Measurements from ENCODE around the gene SLC23A2. TPM values are rescaled to one million over a fixed set of nuclear protein-coding genes. Genes with fewer than 3 reads are reported as not detected.
"Not testable (repeated sequence)": the region's sequence is repeated elsewhere in the genome, so short reads cannot be mapped to it uniquely, and the experiment has no call there.

Gene SLC23A2
- total RNA-seq, 2 experiments from 2014 or later, result 18.1 to 20.6 TPM

DNA sequence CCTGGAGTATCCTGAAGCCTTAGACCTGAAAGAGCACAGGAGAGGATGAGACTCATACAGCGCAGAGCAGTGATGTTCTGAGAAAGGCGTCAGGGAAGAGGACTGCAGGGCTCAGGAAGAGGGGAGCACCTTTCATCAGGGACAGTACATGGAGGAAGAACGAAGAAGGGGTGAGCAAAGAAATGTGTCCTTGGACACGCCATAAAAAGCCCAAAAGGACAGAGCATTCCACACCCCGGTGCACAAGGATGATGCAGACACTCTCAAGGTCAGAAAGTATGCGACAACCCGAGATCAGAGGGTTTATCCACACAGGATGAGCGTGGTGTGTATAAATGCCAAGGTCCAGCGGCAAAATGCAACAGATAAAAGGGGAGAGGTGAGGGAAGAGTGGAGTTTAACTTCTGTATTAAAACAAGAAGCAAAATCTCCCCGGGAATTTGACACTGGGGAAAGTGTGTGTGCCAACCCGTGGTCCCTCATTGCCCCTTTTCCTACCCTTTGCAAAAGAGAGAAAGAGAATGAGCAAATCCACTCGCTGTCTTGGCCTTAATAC, 64.4 kb downstream of the SLC23A2 start:
- H3K27ac Mint-ChIP-seq, result no peak overlapping the region
- ChIA-PET POLR2A (no interaction called here), CTCF (no interaction called here)
- peaks cover 3% of the 10 kb centered on the region for H3K36me3 Mint-ChIP-seq (ENCODE audit: low read depth)
- H3K4me1 Mint-ChIP-seq, result peaks cover 1% of the 10 kb centered on the region
- DNase-seq, result no peak
- H3K9me3 Mint-ChIP-seq, result no peaks in the 10 kb centered on the region
- no peaks in the 10 kb centered on the region for H3K27me3 Mint-ChIP-seq
- no peak overlapping the region for H3K4me3 Mint-ChIP-seq

DNA sequence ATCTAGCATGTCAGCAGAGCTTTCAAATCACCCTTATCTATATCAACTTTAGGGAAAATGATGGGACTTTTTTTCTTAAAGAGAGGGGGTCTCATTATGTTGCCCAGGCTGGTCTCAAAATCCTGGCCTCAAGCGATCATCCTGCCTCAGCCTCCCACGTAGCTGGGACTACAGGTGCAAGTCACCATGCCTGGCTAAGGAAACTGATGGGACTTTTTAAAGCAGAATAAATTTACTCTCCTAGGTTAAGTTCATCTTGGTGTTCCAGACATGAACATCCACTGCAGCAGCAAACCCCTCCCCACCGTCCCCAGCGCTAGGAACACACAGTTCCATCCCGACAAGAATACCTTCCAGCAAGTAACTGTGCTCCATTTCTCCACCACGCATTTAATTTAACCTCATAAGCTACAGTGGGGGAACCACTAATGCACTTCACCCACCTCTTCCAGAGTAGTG, 64.9 kb downstream of the SLC23A2 start:
- CTCF ChIA-PET, result no interaction called here

DNA sequence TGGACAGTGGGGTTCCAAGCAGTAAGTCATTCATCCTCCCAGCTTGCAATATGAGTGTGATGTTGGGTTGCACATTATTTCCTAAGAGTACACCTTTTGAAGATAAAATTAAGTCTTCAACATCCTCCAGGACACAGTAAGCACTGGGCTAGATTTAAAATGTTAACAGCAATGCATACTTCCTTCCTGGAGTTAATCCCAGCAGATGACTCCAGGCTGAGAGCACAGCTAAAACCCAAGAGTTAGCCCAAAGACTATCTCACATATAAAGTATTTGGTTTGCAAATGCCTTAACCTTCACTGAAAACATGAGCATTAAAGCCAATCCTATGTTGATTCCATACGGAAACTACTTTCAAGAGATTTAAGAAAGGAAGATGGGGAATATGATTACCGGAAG, 69.2 kb downstream of the SLC23A2 start:
- Mint-ChIP-seq H3K9me3 (no peaks in the 10 kb centered on the region), H3K27ac (no peak overlapping the region), H3K4me3 (no peak overlapping the region), H3K27me3 (no peaks in the 10 kb centered on the region), H3K4me1 (peaks cover 8% of the 10 kb centered on the region), H3K36me3 (ENCODE audit: low read depth) (peaks cover 16% of the 10 kb centered on the region)
- no peak for DNase-seq
- POLR2A ChIA-PET, result no interaction called here
- CTCF ChIA-PET, result interaction anchor here (0.6 kb wide), 1 partner anchor 20 kb away, joined by 3 read pairs; no protein-coding TSS in a partner anchor

More for the DNA sequence above, 64.9 kb downstream of the SLC23A2 start:
- Mint-ChIP-seq H3K27me3 (no peaks in the 10 kb centered on the region), H3K9me3 (no peaks in the 10 kb centered on the region), H3K27ac (no peak overlapping the region), H3K4me1 (no peaks in the 10 kb centered on the region), H3K36me3 (ENCODE audit: low read depth) (peaks cover 6% of the 10 kb centered on the region), H3K4me3 (no peak overlapping the region)
- no peak for DNase-seq
- POLR2A ChIA-PET, result no interaction called here

DNA sequence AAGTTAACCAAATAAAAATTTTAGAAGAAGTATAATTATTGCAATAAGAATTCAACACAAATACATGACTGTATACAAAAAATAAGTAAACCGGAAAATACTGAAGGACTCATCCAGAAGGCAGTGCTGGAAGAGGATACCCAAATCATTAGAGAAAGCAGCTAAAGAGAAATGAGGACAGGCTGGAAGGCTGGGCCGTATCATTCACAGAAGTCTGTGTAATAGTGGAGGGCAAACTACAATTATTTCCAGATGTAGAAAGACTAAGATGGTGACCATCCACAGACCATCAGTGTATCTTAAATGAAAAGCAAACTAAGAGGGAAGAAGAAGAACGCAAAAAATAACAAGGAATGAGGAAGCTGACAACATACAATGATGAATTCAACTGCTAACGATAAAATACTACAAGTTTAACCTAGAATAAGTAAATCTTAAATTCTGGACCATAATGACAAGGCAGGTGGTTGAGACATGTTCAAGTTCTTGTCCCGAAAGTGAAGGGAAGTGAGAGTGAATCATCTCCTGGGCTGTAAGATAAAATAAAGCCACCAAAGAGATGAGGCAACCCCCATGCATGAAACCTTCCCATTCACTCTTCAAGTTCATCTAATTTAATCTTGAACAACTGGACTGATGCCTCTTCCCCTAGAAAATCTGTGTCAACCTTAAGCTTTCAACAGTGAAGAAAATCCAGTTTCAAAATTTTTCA, 71.5 kb downstream of the SLC23A2 start:
- ChIA-PET POLR2A (no interaction called here), CTCF (interaction anchor here (0.8 kb wide), 1 partner anchor 159 kb away, joined by 3 read pairs; no protein-coding TSS in a partner anchor)
- no peak overlapping the region for H3K27ac Mint-ChIP-seq
- no peaks in the 10 kb centered on the region for H3K9me3 Mint-ChIP-seq
- H3K36me3 Mint-ChIP-seq (ENCODE audit: low read depth), result peaks cover 21% of the 10 kb centered on the region
- H3K4me3 Mint-ChIP-seq, result no peak overlapping the region
- no peaks in the 10 kb centered on the region for H3K27me3 Mint-ChIP-seq
- no peak for DNase-seq
- peaks cover 13% of the 10 kb centered on the region for H3K4me1 Mint-ChIP-seq

DNA sequence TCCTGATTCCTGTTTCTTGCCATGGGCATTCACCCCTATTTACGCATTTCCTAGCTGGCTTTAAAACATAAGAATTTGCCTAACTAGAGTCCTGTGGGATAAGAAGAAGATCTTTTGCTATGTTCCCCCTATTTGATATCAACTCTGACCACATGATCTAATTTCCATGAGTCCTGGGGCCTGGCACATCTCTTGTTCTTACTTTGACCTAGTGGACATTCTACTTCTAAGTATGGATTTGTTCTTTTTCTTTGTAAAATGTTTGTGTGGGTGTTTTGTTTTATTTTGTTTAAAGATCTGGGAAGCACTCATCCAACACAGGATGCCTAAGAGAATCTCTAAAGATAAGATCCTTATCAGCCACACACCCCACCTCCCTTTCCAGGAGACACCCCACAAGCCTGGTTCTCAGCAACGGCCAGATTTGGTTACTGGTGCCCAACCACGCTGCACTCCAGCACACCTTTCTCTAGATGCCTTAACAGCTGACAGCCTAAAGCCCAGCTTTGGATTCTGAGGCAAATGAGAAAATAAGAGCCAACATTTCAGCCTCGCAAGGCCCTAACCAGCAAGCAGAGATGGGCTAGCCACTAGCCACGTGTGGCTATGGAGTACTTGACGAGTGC, 74.7 kb downstream of the SLC23A2 start:
- CTCF ChIA-PET, result no interaction called here
- H3K9me3 Mint-ChIP-seq, result no peaks in the 10 kb centered on the region
- H3K27me3 Mint-ChIP-seq, result no peaks in the 10 kb centered on the region
- no peak overlapping the region for H3K27ac Mint-ChIP-seq
- POLR2A ChIA-PET, result interaction anchor here (0.6 kb wide), 1 partner anchor 49 kb away, joined by 4 read pairs; no protein-coding TSS in a partner anchor
- H3K4me1 Mint-ChIP-seq, result peaks cover 13% of the 10 kb centered on the region
- no peak for DNase-seq
- peaks cover 15% of the 10 kb centered on the region for H3K36me3 Mint-ChIP-seq (ENCODE audit: low read depth)
- no peak overlapping the region for H3K4me3 Mint-ChIP-seq

DNA sequence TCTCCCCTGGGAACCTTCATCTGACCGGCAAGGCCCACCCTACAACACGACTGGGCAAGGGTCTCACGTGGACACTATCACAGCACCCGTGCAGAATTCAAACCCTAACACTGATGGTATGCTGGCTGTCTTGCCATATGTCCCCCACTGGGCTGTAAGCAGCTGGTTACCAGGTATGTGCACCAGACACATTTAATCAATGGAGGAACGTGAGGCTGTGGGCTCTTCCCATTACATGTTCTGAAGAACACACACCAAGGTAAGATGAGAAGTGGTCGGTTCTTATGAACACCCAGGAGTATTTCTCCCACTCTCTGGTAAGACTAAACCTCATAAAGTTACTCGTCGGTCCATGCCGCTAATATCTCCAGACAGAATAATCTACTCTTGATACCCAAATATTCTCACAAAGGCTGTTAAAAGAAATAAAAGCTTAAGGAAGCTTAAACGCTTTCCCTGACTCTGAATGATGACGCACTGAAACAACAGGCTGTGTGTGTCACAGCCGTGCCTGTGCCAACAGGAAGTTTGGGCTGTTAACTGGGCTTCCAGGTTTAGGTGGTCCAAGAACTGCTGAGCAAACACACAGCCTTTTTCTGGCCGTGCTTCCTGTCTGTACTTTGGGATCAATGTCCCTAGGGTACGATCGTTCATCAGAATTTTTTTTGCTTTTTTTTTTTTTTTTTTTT, 75.3 kb downstream of the SLC23A2 start:
- Mint-ChIP-seq H3K4me3 (no peak overlapping the region), H3K36me3 (ENCODE audit: low read depth) (peaks cover 15% of the 10 kb centered on the region), H3K27ac (no peak overlapping the region), H3K9me3 (no peaks in the 10 kb centered on the region), H3K27me3 (no peaks in the 10 kb centered on the region), H3K4me1 (peaks cover 13% of the 10 kb centered on the region)
- ChIA-PET POLR2A (interaction anchor here (0.6 kb wide), 1 partner anchor 49 kb away, joined by 4 read pairs; no protein-coding TSS in a partner anchor), CTCF (interaction anchor here (0.6 kb wide), 1 partner anchor 232 kb away, joined by 3 read pairs; no protein-coding TSS in a partner anchor)
- DNase-seq, result no peak

DNA sequence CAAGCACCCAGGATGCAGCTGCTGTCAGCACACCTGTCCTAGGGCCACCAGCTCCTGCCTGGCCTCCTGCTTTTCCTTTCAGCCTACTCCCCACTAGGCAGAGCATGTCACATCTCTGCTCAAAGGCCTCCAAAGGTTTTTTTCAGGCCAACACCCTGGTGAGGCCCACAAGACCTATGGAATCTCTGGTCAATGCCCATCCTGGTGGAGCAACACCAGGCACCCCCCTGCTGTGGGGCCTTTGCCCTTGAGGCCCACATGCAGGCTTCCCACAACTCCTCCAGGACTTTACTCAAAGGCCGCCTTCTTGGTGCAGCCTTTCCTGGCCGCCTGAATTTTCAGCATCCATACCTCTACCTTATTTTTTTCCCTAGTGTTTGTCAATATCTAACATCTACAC, 76.9 kb downstream of the SLC23A2 start:
- H3K36me3 Mint-ChIP-seq (ENCODE audit: low read depth), result peaks cover 15% of the 10 kb centered on the region
- no peak overlapping the region for H3K27ac Mint-ChIP-seq
- CTCF ChIA-PET, result no interaction called here
- no peak for DNase-seq
- POLR2A ChIA-PET, result no interaction called here
- no peaks in the 10 kb centered on the region for H3K9me3 Mint-ChIP-seq
- H3K27me3 Mint-ChIP-seq, result no peaks in the 10 kb centered on the region
- peaks cover 11% of the 10 kb centered on the region for H3K4me1 Mint-ChIP-seq
- no peak overlapping the region for H3K4me3 Mint-ChIP-seq

DNA sequence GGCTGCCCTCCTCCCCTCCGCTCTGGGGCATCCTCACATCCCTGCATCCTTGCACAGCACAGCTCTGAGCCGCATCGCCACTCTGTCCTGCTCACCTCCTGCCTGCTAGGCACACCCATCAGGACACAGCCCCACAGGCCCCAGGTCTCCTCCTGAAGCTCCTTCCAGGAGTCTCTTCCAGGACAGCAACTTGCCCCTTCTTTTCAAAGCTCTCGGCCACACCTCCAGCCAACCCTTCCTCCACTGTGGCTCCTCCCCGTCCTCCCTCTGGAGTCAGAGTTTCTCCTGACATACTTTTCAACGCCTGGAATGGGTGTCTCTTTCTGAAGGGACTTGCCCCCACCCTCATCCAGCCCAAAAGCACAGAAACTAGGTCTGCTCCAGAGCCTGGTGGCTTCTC, 77.3 kb downstream of the SLC23A2 start:
- ChIA-PET POLR2A (no interaction called here), CTCF (no interaction called here)
- Mint-ChIP-seq H3K9me3 (no peaks in the 10 kb centered on the region), H3K36me3 (ENCODE audit: low read depth) (peaks cover 12% of the 10 kb centered on the region), H3K4me1 (peaks cover 11% of the 10 kb centered on the region), H3K4me3 (no peak overlapping the region), H3K27ac (no peak overlapping the region), H3K27me3 (no peaks in the 10 kb centered on the region)
- no peak for DNase-seq

DNA sequence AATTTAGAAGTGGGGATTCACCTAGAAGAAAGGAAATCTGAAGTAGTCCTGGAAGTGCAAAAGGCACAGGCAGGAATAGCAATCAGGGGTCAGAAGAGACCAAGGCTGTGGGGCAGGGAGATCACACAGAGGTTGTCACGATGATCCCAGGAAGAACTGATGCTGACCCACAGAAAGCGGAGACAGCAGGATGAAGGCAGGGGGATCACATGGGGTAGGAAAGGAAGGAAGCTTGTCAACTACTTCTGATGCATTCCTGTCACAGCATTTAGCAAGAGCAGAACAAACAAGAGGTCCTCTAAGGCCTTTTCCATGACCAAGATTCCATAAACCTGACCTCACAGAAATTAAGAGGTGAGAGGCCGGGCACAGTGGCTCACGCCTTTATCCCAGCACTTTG, 79.1 kb downstream of the SLC23A2 start:
- Mint-ChIP-seq H3K4me3 (no peak overlapping the region), H3K27ac (no peak overlapping the region), H3K27me3 (no peaks in the 10 kb centered on the region), H3K9me3 (no peaks in the 10 kb centered on the region), H3K36me3 (ENCODE audit: low read depth) (peaks cover 6% of the 10 kb centered on the region), H3K4me1 (peaks cover 6% of the 10 kb centered on the region)
- DNase-seq, result no peak
- CTCF ChIA-PET, result no interaction called here
- POLR2A ChIA-PET, result interaction anchor here (0.6 kb wide), 1 partner anchor 114 kb away, joined by 3 read pairs; no protein-coding TSS in a partner anchor

DNA sequence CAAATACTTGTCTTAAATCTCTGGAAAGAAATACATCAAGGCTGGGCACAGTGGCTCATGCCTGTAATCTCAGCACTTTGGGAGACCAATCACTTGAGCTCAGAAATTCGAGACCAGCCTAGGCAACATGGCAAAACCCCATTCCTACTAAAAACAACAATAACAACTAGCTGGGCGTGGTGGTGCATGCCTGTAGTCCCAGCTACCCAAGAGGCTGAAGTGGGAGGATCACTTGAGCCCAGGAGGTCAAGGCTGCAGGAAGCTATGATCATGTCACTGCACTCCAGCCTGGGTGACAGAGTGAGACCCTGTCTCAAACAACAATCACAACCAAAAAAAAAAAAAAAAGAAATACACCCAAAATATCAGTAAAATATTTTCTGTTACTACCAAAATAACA, 80.0 kb downstream of the SLC23A2 start:
- H3K27ac Mint-ChIP-seq; H3K27me3 Mint-ChIP-seq; H3K4me1 Mint-ChIP-seq; H3K4me3 Mint-ChIP-seq; CTCF ChIA-PET; H3K36me3 Mint-ChIP-seq (ENCODE audit: low read depth); DNase-seq; H3K9me3 Mint-ChIP-seq: not testable (repeated sequence)
- POLR2A ChIA-PET, result interaction anchor here (0.6 kb wide), 1 partner anchor 113 kb away, joined by 3 read pairs; no protein-coding TSS in a partner anchor

DNA sequence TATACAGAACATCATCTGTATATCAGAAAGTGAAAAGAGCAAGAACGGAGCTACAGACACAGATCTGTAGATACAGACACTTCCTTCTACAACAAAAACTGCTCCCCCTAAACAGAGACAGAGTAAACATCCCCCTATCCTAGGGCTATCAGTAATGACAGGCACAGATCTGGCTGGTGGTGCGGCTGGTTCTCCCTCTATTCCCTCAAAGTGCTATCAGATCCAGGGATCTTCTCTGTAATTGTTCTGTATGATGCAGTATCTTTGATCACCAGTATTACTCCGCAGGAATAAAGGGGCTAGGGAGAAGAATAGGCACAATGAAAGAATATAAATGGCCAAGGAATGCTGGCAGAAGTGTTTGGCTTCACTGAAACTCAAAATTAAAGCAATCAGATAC, 80.7 kb downstream of the SLC23A2 start:
- no peaks in the 10 kb centered on the region for H3K9me3 Mint-ChIP-seq
- ChIA-PET POLR2A (no interaction called here), CTCF (no interaction called here)
- H3K4me3 Mint-ChIP-seq, result no peak overlapping the region
- H3K4me1 Mint-ChIP-seq, result no peaks in the 10 kb centered on the region
- no peak overlapping the region for H3K27ac Mint-ChIP-seq
- DNase-seq, result no peak
- H3K36me3 Mint-ChIP-seq (ENCODE audit: low read depth), result peaks cover 2% of the 10 kb centered on the region
- no peaks in the 10 kb centered on the region for H3K27me3 Mint-ChIP-seq

DNA sequence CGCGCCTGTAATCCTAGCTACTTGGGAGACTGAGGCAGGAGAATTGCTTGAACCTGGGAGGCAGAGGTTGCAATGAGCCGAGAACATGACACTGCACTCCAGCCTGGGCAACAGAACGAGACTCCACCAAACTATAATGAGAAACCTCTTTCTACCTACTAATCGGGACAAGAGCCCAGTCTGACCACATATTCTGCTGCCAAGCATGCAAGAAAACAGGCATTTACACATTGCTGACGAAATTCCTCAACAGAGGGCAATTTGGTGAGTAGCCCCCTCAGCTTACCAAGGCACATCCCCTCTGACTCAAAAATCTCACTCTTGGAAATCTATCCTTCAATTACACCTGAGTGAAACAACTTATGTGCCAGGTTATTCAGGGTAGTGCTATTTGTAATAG, 81.2 kb downstream of the SLC23A2 start:
- no peaks in the 10 kb centered on the region for H3K36me3 Mint-ChIP-seq (ENCODE audit: low read depth)
- no peak overlapping the region for H3K27ac Mint-ChIP-seq
- CTCF ChIA-PET, result no interaction called here
- POLR2A ChIA-PET, result no interaction called here
- no peaks in the 10 kb centered on the region for H3K4me1 Mint-ChIP-seq
- no peak overlapping the region for H3K4me3 Mint-ChIP-seq
- H3K9me3 Mint-ChIP-seq, result no peaks in the 10 kb centered on the region
- no peak for DNase-seq
- no peaks in the 10 kb centered on the region for H3K27me3 Mint-ChIP-seq
